HG03558 (cell line): Measurements from ENCODE around the gene ADISSP.

Experiments
- ATAC-seq: cut with Tn5 transposase; IDR thresholded peaks from one replicate; pipeline ENCODE4 v1.9.1; 2021; ENCODE audit warnings: moderate number of reproducible peaks; ENCODE audit not compliant: unreplicated experiment; ENCODE audit errors: extremely low read depth

The ADISSP gene

GRCh38 chr20:3740615-3741301 lies 26.8 kb downstream of the ADISSP start:
- no peak for ATAC-seq

GRCh38 chr20:3739926-3740451 lies 27.6 kb downstream of the ADISSP start:
- no peak for ATAC-seq

DNA sequence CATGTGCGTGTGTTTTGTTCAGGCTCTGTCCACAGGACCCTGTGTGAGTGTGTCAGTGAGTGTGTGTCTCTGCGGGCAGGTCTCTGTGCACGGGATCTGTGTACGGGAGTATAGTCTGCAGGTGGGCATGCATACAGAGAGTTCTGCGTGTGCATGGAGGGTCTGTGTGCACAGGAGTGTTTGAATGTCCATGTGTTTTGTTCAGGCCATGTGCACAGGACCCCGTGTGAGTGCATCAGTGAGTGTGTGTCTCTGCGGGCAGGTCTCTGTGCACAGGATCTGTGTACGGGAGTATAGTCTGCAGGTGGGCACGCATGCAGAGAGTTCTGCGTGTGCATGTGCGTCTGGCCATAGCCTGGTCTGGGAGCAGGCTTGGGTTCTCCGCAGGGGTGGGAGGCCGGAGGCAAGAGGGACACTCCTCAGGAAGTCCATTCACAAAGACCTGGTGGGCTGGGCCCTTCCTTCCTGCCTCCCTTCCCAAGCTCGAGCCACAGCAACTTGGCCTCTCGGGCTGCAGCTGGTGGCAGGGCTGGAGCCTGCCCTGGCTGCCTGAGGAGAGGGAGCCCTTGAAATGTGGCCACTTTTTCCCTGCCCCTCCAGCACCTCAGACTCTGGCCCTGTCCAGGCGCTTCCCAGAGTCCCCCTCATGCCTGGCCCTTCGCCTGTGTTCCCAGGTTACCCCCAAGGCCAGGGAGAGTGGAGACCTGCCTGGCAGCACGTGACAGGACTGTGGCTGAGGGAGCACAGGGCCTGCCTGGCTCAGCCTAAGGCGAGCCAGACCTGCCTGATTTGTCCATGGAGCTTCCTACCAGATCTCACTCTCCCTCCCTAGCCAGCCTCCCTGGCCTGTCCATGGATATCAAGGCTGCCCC lies 28.3 kb downstream of the ADISSP start:
- ATAC-seq, result no peak

DNA sequence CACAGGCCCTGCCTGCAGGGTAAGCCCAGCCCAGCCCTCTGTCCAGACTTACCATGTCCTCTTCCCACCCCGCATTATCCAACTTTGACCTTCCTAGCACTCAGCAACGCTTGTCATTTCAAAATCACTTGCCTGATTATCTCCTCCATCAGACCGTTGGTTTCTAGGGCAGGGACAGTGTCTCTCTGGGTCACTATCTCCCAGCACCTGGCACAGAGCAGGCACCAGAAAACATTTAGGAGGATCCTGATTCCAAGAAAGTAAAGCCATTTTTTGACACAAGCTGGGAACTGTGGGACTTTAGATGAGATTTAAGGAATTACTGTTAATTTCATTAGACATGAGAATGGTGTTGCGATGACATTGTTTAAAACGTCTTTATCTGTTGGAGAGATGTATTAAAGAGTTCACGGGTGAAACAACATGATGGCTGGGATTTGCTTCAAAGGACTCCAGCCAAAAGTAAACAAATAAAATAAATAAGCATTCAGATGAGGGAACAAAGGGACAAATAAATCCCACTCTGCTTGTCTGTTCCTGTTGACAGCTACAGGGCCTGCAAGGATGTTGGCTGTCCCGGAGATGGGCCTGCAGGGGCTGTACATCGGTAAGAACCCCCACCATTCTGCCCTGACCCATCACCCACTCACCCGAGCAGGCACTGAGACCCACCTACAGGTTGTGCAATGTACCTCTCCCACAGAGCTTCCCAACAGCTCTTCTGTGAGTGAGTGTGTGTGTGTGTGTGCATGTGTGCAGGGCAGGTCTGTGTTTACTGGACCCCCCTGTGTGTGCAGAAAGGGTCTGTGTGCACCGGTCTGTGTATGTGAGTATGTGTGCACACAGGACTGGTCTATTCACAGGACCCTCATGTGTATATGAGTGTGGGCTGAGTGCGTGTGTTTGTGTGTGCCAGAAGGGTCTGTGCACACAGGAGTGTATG lies 29.2 kb downstream of the ADISSP start:
- no peak for ATAC-seq

- no peak for ATAC-seq
These were observed 31.8 kb downstream of the ADISSP start for GRCh38 chr20:3735768-3736167.

DNA sequence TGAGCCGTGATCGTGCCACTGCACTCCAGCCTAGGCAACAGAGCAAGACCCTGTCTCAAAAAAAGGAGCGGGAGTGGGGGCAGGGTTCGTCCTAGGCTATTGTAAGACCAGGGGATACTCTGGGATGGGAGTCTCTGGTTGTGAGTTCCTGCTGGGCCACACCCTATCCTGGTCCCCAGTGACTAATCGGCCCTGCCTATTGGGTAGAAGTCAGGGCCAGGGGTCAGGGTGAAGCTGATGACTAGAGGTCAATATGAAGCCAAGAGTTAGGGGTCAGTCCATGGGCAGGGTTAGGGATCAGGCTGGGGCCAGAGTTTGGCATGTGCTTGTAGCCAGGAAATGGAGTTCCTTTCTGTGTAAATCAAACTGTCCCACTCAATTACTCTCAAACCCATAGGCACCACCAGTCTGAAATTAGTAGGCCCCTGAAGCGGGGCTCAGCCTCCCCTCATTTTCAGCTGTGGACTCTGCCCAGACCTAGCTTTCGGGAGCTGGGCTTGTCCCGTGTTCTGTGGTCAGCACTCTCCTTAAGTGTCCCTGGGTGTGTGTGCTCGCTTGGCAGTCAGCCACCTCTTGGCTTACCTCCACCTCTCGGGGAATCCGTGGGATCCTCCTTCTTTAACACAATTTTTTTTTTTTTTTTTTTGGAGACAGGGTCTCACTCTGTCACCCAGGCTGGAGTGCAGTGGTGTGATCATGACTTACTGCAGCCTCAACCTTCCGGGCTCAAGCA lies 33.3 kb downstream of the ADISSP start:
- ATAC-seq, result no peak

- no peak for ATAC-seq
These were observed 34.2 kb downstream of the ADISSP start for GRCh38 chr20:3733119-3733995.

DNA sequence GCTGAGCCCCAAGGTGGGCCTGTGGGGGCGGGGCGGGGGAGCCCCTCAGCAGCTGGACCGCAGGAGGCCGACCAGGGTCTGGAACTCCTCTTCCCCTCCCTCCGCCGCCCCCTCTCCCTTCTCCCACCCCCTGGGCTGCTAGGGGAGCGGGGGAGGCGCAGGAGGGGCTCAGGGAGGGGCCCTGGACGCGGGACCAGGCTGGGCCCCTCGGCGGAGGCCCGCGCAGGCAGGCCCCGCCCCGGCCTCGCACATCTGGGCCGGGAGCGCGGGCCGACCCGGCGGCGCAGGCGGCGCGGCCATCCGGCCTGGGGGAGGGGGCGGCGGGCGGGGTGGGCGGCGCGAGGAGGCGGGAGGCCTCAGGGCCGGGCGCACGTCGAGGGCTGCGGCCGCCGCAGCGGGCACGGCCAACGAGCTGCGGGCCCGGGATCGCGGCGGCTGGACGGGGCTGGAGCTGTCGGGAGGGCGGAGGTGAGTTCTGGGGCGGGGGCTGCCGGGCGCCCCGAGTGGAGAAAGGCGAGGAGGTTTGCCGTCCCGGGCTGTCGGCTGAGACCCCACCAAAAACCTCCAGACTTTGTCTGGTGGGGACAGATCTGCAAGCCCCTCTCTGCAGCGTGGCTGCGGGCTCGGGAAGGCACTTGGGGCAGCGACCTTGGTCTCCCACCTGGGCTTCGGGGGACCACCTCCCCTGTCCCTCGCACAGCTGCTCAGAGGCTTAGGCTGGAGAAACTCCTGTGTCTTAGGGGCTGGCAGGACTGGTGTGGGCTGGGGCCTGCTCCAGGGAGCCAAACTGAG lies 35.0 kb downstream of the ADISSP start, which contains the start of gene HSPA12B:
TSS of gene HSPA12B (plus strand) at position 359 of the 792 bp plus-strand sequence. CDS start 5,990 bp downstream, outside the sequence.
- no peak for ATAC-seq

DNA sequence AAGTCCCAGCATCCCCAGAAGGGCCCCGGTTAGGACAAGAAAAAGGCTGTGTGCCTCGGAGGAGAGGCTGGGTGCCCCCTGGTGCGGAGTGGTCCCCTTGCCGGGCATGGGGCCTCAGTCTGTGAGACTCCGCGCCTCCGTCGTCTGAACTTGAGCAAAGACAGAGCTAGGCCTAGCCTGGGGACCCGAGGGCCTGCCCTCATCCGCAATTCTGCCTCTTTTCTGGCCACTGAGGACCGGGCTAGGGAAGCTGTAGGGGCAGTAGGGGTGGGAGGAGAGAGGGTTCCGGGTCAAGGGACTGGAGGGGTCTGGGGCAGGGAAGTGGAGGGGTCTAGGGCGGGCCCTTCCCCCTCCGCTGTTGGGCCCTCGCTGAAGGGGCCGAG lies 35.6 kb downstream of the ADISSP start:
- no peak for ATAC-seq

- ATAC-seq, result no peak
These were observed 36.5 kb downstream of the ADISSP start for GRCh38 chr20:3730803-3731672.

DNA sequence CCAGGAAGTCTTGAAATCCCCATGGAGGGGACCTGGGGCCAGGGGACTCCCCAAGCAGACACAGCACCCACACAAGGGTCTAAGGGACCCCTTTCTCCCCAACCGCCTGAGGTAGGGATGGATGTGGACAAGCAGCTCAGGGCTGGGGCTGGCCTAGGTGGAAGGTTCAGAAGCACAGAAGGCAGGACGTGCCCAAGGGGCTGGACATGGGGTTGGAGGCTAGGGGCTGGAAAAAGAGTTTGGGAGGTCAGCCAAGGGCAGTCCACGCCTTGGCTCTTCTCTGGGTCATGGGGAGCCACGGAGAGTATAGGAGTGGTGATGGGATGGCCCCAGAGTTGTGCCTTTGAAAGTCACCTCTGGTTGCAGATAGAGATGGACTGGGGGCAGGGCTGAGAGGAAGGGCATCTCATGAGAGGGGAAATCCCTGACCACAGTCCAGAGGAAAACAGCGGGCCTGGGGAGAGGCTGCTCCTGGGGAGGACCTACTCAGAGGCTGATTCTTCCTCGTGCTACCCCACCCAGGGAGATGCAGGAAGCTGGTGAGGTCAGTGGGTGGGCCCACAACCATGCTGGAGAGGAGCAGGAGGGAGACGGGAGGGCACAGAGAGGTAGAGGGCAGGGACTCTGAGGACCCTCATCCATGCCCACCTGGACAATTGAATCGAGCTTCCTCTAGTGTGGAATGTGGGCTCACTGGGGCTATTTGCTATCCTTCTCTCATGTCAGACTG lies 37.6 kb downstream of the ADISSP start:
- no peak for ATAC-seq

DNA sequence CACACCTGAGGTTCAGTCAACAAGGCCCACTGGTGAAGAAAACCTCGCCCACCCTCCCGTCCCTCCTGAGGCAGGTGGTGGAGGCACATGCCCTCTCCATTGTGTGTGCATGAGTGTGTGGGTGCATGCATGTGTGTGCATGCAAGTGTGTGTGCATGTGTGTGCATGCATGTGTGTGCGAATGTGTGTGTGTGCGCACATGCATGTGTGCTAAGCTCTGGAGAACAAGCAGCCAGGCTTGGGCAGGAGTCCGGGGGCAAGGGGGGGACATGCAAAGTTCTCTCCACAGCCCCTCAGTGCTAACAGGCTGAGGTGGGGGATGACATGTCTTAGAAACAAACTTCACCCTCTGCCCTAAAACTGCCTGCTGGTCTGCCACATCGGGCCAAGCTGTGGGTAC lies 38.2 kb downstream of the ADISSP start:
- ATAC-seq, result no peak

GRCh38 chr20:3728876-3729275 lies 38.7 kb downstream of the ADISSP start:
- ATAC-seq, result no peak

- no peak for ATAC-seq
These were observed 39.2 kb downstream of the ADISSP start for GRCh38 chr20:3728354-3728753.

DNA sequence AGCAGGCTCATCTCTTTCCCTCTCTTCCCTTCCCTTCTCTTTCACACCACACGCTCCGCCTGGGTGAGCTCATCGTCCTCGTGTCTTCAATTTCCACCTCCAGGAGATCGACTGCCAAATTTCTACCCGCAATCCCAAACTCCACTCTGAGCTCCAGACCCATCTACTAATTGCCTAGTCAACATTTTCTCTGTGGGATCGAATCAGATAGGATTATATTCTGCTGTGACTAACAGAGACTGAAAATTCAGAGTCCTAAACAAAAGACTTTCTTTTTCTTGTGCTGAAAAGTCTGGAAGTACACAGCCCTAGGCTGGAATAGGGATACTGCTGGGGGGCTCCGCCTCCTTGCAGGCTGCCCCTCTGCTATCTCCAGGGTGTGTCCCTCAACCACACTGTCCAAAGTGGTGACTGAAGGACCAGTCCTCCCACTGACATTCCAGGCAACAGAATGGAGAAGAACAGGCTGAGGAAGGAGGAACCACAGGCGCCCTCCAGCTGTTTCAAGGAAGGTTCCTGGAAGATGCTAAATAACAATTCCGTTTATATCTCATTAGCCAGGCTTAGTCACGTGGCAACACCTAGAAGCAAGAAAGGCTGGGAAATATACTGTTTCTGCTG lies 40.0 kb downstream of the ADISSP start:
- ATAC-seq, result no peak

DNA sequence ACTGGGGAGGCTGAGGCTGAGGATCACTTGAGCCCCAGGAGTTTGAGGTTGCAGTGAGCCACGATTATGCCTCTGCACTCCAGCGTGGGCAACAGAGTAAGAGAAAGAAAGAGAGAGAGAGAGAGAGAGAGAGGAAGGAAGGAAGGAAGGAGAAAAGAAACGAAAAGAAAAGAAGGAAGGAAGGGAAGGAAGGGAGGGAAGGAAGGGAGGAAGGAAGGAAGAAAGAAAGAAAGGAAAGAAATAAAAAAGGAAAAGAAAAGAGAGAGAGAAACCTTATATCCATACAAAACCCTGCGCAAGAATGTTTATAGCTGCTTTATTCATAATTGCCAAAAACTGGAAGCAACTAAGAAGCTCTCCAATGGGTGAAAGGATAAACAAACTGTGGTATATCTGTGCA lies 43.2 kb downstream of the ADISSP start:
- no peak for ATAC-seq
